ENCODE data around the gene PTPRG. TPM values are rescaled to one million over a fixed set of nuclear protein-coding genes. Genes with fewer than 3 reads are reported as not detected.

Gene PTPRG
- total RNA-seq, 2 experiments from 2014 or later = 0.03 to 0.05 TPM

DNA sequence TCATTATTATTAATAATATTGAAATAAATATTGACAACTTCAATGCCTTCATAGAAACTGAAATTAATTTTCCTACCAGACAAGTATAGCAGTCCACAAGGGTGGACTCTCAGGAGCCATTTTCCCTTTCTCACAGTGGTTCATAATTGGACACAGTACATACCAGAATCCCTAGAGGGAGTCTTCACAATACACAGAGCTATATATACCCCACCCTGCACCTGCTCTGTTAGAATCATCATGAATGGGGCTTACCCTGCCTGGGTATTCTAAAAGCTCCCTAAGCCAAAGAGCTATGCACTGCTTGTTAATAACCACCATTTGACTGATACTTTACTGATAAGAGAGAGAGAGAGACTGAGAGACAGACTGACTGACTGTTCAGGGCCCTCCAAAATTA is 677.1 kb downstream of the PTPRG start:
- Histone ChIP-seq H3K27me3 (ENCODE audit: control insufficient read depth in 1 of 2, insufficient read depth in 2 of 2, low read length in 2 of 2) (no peaks in the 10 kb centered on the region), H3K4me3 (ENCODE audit: low read length) (no peak overlapping the region), H3K4me1 (ENCODE audit: insufficient read depth, low read length) (no peaks in the 10 kb centered on the region), H3K9me3 (ENCODE audit: control insufficient read depth in 1 of 2, insufficient read depth in 1 of 2, low read length in 2 of 2) (no peaks in the 10 kb centered on the region), H3K27ac (ENCODE audit: low read depth in 1 of 2, low read length in 2 of 2) (no peak overlapping the region), H3K36me3 (ENCODE audit: insufficient read depth, low read length) (no peaks in the 10 kb centered on the region)
- Mint-ChIP-seq H3K36me3 (ENCODE audit: low read depth) (no peaks in the 10 kb centered on the region), H3K4me3 (no peak overlapping the region), H3K4me1 (ENCODE audit: low read depth) (no peaks in the 10 kb centered on the region), H3K9me3 (no peaks in the 10 kb centered on the region), H3K27ac (no peak overlapping the region), H3K27me3 (peaks cover 10% of the 10 kb centered on the region)
- ChIA-PET CTCF (no interaction called here), POLR2A (no interaction called here)
- intact Hi-C loops (cut with DNase I, micrococcal nuclease) = no loop called here
- DNase-seq (no peak), ATAC-seq (ENCODE audit: poor library complexity) (no peak)
- TF ChIP-seq, protein P1, sequence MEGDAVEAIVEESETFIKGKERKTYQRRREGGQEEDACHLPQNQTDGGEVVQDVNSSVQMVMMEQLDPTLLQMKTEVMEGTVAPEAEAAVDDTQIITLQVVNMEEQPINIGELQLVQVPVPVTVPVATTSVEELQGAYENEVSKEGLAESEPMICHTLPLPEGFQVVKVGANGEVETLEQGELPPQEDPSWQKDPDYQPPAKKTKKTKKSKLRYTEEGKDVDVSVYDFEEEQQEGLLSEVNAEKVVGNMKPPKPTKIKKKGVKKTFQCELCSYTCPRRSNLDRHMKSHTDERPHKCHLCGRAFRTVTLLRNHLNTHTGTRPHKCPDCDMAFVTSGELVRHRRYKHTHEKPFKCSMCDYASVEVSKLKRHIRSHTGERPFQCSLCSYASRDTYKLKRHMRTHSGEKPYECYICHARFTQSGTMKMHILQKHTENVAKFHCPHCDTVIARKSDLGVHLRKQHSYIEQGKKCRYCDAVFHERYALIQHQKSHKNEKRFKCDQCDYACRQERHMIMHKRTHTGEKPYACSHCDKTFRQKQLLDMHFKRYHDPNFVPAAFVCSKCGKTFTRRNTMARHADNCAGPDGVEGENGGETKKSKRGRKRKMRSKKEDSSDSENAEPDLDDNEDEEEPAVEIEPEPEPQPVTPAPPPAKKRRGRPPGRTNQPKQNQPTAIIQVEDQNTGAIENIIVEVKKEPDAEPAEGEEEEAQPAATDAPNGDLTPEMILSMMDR (IDR thresholded peaks at IDR 0.05) = no peak

DNA sequence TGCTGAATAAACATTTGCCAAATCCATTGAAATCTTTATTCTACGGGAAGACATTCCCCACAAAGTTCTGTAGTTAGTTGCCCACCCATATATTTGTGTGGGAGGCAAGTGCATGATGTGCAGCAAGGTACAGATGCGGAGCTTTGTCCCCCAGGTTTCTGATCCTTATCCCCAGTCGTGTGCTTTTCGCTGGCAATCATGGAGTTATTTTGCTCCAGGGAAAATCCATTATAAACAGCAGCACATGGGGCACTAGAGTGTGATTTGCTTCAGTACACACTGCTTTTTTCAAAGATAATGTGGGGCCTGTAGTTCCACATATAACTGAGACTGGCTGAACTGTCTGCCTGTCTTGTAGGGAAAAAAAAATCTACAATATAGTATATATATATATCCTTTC is 679.9 kb downstream of the PTPRG start:
- Mint-ChIP-seq H3K9me3 (no peaks in the 10 kb centered on the region), H3K36me3 (ENCODE audit: low read depth) (no peaks in the 10 kb centered on the region), H3K27me3 (peaks cover 10% of the 10 kb centered on the region), H3K4me1 (ENCODE audit: low read depth) (no peaks in the 10 kb centered on the region), H3K27ac (no peak overlapping the region), H3K4me3 (no peak overlapping the region)
- Histone ChIP-seq H3K27ac (ENCODE audit: low read depth in 1 of 2, low read length in 2 of 2) (no peak overlapping the region), H3K4me1 (ENCODE audit: insufficient read depth, low read length) (no peaks in the 10 kb centered on the region), H3K36me3 (ENCODE audit: insufficient read depth, low read length) (no peaks in the 10 kb centered on the region), H3K4me3 (ENCODE audit: low read length) (no peak overlapping the region), H3K27me3 (ENCODE audit: control insufficient read depth in 1 of 2, insufficient read depth in 2 of 2, low read length in 2 of 2) (no peaks in the 10 kb centered on the region), H3K9me3 (ENCODE audit: control insufficient read depth in 1 of 2, insufficient read depth in 1 of 2, low read length in 2 of 2) (no peaks in the 10 kb centered on the region)
- intact Hi-C loops (cut with DNase I, micrococcal nuclease) = no loop called here
- TF ChIP-seq, protein P1 (IDR thresholded peaks at IDR 0.05) = no peak
- CTCF ChIA-PET = no interaction called here
- POLR2A ChIA-PET = no interaction called here
- DNase-seq (no peak), ATAC-seq (ENCODE audit: poor library complexity) (no peak)

DNA sequence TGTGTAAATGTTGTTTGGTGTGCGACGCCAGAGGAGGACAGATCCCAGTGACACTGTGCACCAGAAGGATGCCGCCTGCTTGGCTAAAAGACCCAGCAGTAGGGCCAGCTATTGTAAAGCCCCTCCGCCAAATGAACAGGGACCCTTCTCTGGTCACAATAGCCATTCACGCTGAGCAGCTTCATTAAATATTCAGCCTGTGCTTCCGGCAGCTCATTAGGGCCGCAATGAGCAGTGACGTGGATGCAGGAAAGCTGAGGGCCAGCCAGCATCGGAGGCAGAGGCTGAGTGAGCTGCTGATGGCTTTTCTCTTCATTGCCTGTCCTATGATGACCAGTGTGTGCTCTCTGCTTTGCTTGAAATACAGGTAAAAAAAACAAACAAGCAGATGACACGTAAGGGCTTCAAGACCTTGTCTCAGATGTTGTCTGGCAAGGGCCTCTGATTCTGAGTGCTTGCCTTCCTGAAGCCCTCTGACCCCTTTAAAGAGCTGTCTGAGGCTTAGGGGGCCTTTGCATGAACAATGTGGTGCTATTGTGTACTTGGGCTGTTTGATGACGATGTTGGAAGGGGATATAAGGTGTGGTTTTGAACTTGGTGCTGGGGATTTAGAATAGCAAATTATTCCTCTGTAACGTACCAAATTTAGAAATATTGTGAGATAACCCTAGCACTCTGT is 681.6 kb downstream of the PTPRG start:
- no peaks in the 10 kb centered on the region for H3K4me1 Mint-ChIP-seq (ENCODE audit: low read depth)
- H3K4me1 ChIP-seq (ENCODE audit: insufficient read depth, low read length) = no peaks in the 10 kb centered on the region
- no peaks in the 10 kb centered on the region for H3K9me3 ChIP-seq (ENCODE audit: control insufficient read depth in 1 of 2, insufficient read depth in 1 of 2, low read length in 2 of 2)
- H3K4me3 Mint-ChIP-seq = no peak overlapping the region
- H3K36me3 Mint-ChIP-seq (ENCODE audit: low read depth) = no peaks in the 10 kb centered on the region
- no peak overlapping the region for H3K27ac Mint-ChIP-seq
- H3K36me3 ChIP-seq (ENCODE audit: insufficient read depth, low read length) = no peaks in the 10 kb centered on the region
- no peaks in the 10 kb centered on the region for H3K9me3 Mint-ChIP-seq
- TF ChIP-seq, protein P1 (IDR thresholded peaks at IDR 0.05) = no peak
- DNase-seq (no peak), ATAC-seq (ENCODE audit: poor library complexity) (no peak)
- intact Hi-C loops (cut with DNase I, micrococcal nuclease) = no loop called here
- CTCF ChIA-PET = no interaction called here
- no peak overlapping the region for H3K4me3 ChIP-seq (ENCODE audit: low read length)
- peaks cover 18% of the 10 kb centered on the region for H3K27me3 Mint-ChIP-seq
- no peak overlapping the region for H3K27ac ChIP-seq (ENCODE audit: low read depth in 1 of 2, low read length in 2 of 2)
- POLR2A ChIA-PET = no interaction called here
- H3K27me3 ChIP-seq (ENCODE audit: control insufficient read depth in 1 of 2, insufficient read depth in 2 of 2, low read length in 2 of 2) = no peaks in the 10 kb centered on the region

All from CD4-positive, alpha-beta T cell (primary cell).